ENCODE data around the gene WDR46. TPM values are rescaled to one million over a fixed set of nuclear protein-coding genes. Genes with fewer than 3 reads are reported as not detected.

The WDR46 gene
- total and polyA plus RNA-seq, 2 of the 8 experiments (the other 6 are each of a cell fraction or from before 2014, with no cell fraction given) = 69.7 to 91.0 TPM

DNA sequence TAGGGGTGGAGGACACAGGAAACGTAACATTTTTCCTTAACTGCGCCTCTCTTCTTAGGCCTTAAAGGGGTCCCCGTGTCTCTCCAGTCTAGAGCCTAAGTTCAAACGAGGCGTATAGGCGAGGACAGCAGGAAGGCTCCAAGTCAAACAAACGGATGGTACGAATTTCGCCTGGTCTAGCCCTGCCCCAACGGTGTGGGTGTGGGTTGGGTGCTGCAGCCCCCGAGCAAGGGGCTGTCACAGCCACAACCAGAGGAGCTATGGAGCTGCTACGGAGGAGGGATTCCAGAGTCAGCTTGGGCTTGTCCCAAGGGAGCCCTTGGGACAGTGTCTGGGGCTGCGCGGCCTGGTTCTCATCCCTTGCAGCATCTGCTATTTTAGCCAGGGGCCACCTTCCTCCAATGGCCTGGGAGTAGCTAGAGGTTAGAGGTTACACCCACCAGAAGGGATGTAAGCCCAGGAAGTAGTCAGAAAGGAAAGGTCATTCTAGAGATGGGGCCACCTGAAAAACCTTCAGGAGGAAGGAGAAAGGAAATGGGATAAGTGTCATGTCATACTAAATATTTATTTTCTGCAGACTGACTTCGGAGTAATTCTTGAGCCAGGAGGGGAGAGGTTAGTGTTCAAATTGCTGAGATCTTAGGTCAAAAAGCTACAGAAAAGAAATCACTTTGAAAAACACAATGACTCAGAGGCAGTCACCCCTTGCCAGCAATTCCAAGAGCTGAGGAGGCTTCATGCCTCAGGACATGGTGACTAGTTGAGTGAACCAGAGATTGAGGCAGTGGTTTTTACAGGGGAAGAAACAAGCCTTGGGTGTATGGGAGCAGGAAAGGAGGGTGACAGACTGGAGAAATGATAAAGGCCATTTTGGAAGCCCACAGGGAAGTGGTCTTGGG, 39.1 kb downstream of the WDR46 start (continued):
- TF ChIP-seq GTF2F1 (IDR thresholded peaks at IDR 0.05; ENCODE audit: borderline replicate concordance, low read depth, low read length) = no peak
- TF ChIP-seq CBX5 (IDR thresholded peaks at IDR 0.05; ENCODE audit: low read depth, low read length) = no peak
- no peak for TF ChIP-seq CREB1 (IDR thresholded peaks at IDR 0.05)
- no peak for TF ChIP-seq SUZ12 (IDR thresholded peaks at IDR 0.05; ENCODE audit: low read length)
- no peak for TF ChIP-seq POLR2AphosphoS5 (IDR thresholded peaks at IDR 0.05; ENCODE audit: low read depth, low read length)
- no peak for TF ChIP-seq JUND (IDR thresholded peaks at IDR 0.05; ENCODE audit: low read length)
- TF ChIP-seq SRF (IDR thresholded peaks at IDR 0.05; ENCODE audit: low read depth, low read length) = no peak
- TF ChIP-seq TEAD4 (IDR thresholded peaks at IDR 0.05; ENCODE audit: low read depth, low read length) = no peak
- no peak for TF ChIP-seq KDM1A (IDR thresholded peaks at IDR 0.05; ENCODE audit: borderline replicate concordance, low read length)
